Adrenal gland (tissue), 12 donors: ENCODE results near the gene RPS6KA2. TPM values are rescaled to one million over a fixed set of nuclear protein-coding genes. Genes with fewer than 3 reads are reported as not detected.

ENCODE experiments used
- DNase-seq, 7 donors: peaks; one replicate each; pipeline ENCODE4 v3.0.0-alpha.2; 2019 to 2020
- H3K27ac ChIP-seq, 5 donors: fragments of 200-600 bp; sonication (generic) in 4 of 5; 1 replicate in 3 of 5; 2 replicates in 2 of 5; pipeline versions ENCODE4 v1.5.1 to v1.8.0; 2016 to 2020; ENCODE audit warnings: mild to moderate bottlenecking in 1 of 5
- H3K27me3 ChIP-seq: fragments of 200-600 bp; 2 replicates; pipeline ENCODE4 v1.8.0; 2021
- H3K36me3 ChIP-seq, 2 donors: fragments of 200-600 bp; replicated peaks in 1 of 2; 1 replicate in 1 of 2; 2 replicates in 1 of 2; pipeline versions ENCODE4 v1.5.1 to v1.8.0; 2018 to 2022
- H3K4me1 ChIP-seq, 2 donors: fragments of 200-600 bp; replicated peaks in 1 of 2; 1 replicate in 1 of 2; 2 replicates in 1 of 2; pipeline versions ENCODE4 v1.5.1 to v1.8.0; 2018 to 2021
- H3K4me3 ChIP-seq, 4 donors: fragments of 200-600 bp; sonication (generic) in 3 of 4; one replicate each; pipeline ENCODE4 v1.5.1; 2016 to 2018
- H3K9me3 ChIP-seq, 3 donors: fragments of 200-600 bp; sonication (generic) in 1 of 3; replicated peaks in 1 of 3; 1 replicate in 2 of 3; 2 replicates in 1 of 3; pipeline versions ENCODE4 v1.5.1 to v1.8.0; 2016 to 2021
- POLR2A ChIP-seq, 2 donors: fragments of 450-650 bp; IDR thresholded peaks; one replicate each; pipeline ENCODE4 v1.6.1; 2017; ENCODE audit warnings: antibody characterized with exemption in 2 of 2, mild to moderate bottlenecking in 2 of 2, moderate library complexity in 1 of 2
- WGBS, 4 donors: extraction: QIAGEN DNeasy Blood & Tissue Kit in 2 of 4; methylation state at CpG; one replicate each; pipeline versions ENCODE4 v1.1.5 to v1.1.7; 2013 to 2017; 5-methylcytosine and 5-hydroxymethylcytosine counted together
- intact Hi-C, 2 donors: fragments of 100-400 bp; cut with DNase I; formaldehyde crosslinking; loops; one replicate each; pipeline versions ENCODE4 v1.14.1 to v1.15.0; 2022 to 2023
- polyA plus RNA-seq, 3 donors: library from polyadenylated mRNA; stranded (reverse); fragments of 200-250 nt in 2 of 3; fragments of 350-450 nt in 1 of 3; fragmentation: Illumina TruSeq in 1 of 3; extraction: RNeasy Lipid Tissue Mini Kit (QIAGEN cat#74804) in 1 of 3; gene quantifications; one replicate each; pipeline ENCODE4 v1.2.3, GENCODE V29; 2013 to 2014
- total RNA-seq, 9 donors: library from RNA; depleted of rRNA in 4 of 9; stranded (reverse); fragments of >200 nt in 4 of 9; fragments of 120-200 nt in 1 of 9; fragmentation: NEBNext Ultra II Directional in 1 of 9; extraction: Animal tissue kit (Norgen Biotek cat#: 25700) in 1 of 9; gene quantifications; one replicate each; pipeline versions ENCODE4 v1.1.0 to v1.2.4, GENCODE V29; 2013 to 2023
- TF ChIP-seq, protein P1 (sequence below), 6 experiments: fragments of 450-650 bp in 4 of 6; fragments of 200-600 bp in 2 of 6; sonication (generic) in 1 of 6; IDR thresholded peaks; 1 replicate in 5 of 6; 2 replicates in 1 of 6; pipeline versions ENCODE4 v1.5.1 to v1.8.0; 2016 to 2021; ENCODE audit warnings: antibody characterized with exemption in 6 of 6, mild to moderate bottlenecking in 2 of 6, moderate library complexity in 1 of 6
- donor health status: healthy with polysubstance abuse.
- donor health status: Bipolar disorder and iron deficiency.
- donor health status: DM: yes; HTN: yes; CAD: no.
- donor health status: DM: no; HTN: no; CAD: no.
- donor health status: DM: no; HTN: no; CAD: no.
- donor health status: DM: yes; HTN: yes; CAD: no.

RPS6KA2 gene
- total and polyA plus RNA-seq, 12 donors = 7.0 to 40.4 (median 26.2) TPM

DNA sequence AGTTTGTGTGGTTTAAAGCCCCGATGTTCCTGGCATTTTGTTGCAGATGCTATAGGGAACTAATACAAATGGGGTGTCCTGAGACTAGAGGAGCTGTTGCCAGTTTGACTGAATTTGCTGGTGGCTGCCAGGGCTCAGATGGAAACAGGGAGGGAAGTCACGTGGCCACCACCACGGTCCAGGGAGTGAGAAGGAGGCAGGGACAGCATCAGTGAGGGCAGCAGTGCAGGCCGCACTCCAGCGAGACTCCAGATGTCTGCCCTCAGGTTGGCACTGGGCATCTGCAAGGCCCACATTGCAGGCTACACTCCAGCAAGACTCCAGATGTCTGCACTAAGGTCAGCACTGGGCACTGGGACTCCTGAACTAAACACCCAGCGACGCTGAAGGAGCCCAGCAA, 126.8 kb downstream of the RPS6KA2 start:
- DNase-seq = no peak
- Histone ChIP-seq H3K4me1 (no peaks in the 10 kb centered on the region), H3K36me3 (no peaks in the 10 kb centered on the region), H3K27me3 (no peaks in the 10 kb centered on the region), H3K9me3 (no peaks in the 10 kb centered on the region), H3K4me3 (no peak overlapping the region), H3K27ac (no peak overlapping the region)
- 84 to 91% (median 86%) methylated on average over 5 to 7 of the region's 7 CpGs for WGBS, 4 donors
- intact Hi-C loops = no loop called here
- TF ChIP-seq POLR2A (IDR thresholded peaks at IDR 0.05) = no peak
- TF ChIP-seq, protein P1, sequence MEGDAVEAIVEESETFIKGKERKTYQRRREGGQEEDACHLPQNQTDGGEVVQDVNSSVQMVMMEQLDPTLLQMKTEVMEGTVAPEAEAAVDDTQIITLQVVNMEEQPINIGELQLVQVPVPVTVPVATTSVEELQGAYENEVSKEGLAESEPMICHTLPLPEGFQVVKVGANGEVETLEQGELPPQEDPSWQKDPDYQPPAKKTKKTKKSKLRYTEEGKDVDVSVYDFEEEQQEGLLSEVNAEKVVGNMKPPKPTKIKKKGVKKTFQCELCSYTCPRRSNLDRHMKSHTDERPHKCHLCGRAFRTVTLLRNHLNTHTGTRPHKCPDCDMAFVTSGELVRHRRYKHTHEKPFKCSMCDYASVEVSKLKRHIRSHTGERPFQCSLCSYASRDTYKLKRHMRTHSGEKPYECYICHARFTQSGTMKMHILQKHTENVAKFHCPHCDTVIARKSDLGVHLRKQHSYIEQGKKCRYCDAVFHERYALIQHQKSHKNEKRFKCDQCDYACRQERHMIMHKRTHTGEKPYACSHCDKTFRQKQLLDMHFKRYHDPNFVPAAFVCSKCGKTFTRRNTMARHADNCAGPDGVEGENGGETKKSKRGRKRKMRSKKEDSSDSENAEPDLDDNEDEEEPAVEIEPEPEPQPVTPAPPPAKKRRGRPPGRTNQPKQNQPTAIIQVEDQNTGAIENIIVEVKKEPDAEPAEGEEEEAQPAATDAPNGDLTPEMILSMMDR (IDR thresholded peaks at IDR 0.05) = no peak

GRCh38 chr6:166499350-166500163, 127.5 kb downstream of the RPS6KA2 start:
- no peaks in the 10 kb centered on the region for H3K9me3 ChIP-seq
- TF ChIP-seq POLR2A (IDR thresholded peaks at IDR 0.05) = no peak
- TF ChIP-seq, protein P1 (IDR thresholded peaks at IDR 0.05) = no peak
- no peaks in the 10 kb centered on the region for H3K4me1 ChIP-seq
- H3K4me3 ChIP-seq = no peak overlapping the region
- intact Hi-C loops = no loop called here
- WGBS, 4 donors = 93 to 96% (median 94%) methylated on average over 7 of the region's 7 CpGs
- H3K27me3 ChIP-seq = no peaks in the 10 kb centered on the region
- DNase-seq = no peak
- no peaks in the 10 kb centered on the region for H3K36me3 ChIP-seq
- H3K27ac ChIP-seq = no peak overlapping the region

DNA sequence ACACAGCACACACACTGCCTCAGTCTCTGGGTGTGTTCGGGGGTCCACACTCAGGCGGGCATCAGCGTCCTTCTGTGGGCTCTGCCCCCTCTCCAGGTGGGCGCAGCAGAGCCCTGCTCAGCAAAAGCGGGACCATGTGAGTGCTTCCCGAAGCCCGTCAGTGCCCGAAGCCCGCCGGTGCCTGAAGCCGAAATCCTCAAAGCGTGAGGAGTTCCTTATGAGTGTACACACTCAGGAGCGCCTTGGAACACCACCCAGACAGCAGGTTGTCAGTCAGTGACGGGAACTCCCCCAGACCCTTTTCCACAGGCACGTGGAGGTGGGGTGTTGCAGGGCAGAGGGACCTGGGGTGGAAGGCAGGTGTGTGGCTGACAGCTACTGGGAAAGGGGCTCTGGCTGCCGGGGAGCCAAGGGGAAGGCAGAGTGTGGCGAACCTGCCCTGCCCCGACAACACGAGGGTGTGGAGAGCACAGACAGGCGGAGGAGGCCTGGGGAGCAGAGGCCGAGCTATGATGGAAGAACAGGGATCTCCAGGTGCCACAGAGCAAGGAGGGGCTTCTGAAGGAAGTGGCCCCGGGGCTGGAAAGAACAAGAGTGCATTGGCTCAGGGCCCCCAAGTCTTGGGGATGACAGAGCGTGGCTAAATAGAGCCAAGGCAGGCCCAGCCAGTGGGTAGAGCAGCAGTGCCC, 128.2 kb downstream of the RPS6KA2 start:
- H3K4me3 ChIP-seq = no peak overlapping the region
- no peak for DNase-seq
- H3K9me3 ChIP-seq = no peaks in the 10 kb centered on the region
- H3K36me3 ChIP-seq = no peaks in the 10 kb centered on the region
- intact Hi-C loops = no loop called here
- H3K27me3 ChIP-seq = no peaks in the 10 kb centered on the region
- 95 to 97% (median 96%) methylated on average over 16 to 23 of the region's 23 CpGs for WGBS, 4 donors
- H3K27ac ChIP-seq = no peak overlapping the region
- no peak for TF ChIP-seq POLR2A (IDR thresholded peaks at IDR 0.05)
- TF ChIP-seq, protein P1 (IDR thresholded peaks at IDR 0.05) = no peak
- H3K4me1 ChIP-seq = no peaks in the 10 kb centered on the region

DNA sequence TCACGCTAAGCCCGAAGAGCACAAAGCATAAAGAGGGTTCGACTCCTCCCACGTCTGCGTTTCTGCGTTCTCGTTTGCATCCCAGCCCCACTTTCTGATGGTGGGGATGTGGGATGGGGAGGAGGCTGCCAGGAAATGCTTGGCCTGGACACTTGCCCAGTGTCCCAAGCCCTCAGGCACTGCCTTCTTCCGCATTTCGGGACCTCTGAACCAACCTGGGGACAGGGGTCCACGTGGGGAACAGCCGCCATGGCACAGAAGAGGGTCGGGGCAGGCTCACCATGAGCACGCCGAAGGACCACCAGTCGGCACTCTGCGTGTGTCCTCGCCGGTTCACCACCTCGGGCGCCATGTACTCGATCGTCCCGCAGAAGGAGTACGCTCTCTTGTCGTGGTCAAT, 128.8 kb downstream of the RPS6KA2 start:
- Histone ChIP-seq H3K9me3 (no peaks in the 10 kb centered on the region), H3K27ac (no peak overlapping the region), H3K36me3 (no peaks in the 10 kb centered on the region), H3K4me1 (no peaks in the 10 kb centered on the region), H3K27me3 (no peaks in the 10 kb centered on the region), H3K4me3 (no peak overlapping the region)
- no peak for DNase-seq
- TF ChIP-seq POLR2A (IDR thresholded peaks at IDR 0.05) = no peak
- TF ChIP-seq, protein P1 (IDR thresholded peaks at IDR 0.05) = no peak
- intact Hi-C loops = no loop called here
- WGBS, 4 donors = 93 to 97% (median 94%) methylated on average over 20 to 25 of the region's 25 CpGs
